ENCODE results near the gene PUM2. TPM values are rescaled to one million over a fixed set of nuclear protein-coding genes. Genes with fewer than 3 reads are reported as not detected.

The PUM2 gene
- total RNA-seq, 1 experiment from 2014 or later, result 85.6 TPM

DNA sequence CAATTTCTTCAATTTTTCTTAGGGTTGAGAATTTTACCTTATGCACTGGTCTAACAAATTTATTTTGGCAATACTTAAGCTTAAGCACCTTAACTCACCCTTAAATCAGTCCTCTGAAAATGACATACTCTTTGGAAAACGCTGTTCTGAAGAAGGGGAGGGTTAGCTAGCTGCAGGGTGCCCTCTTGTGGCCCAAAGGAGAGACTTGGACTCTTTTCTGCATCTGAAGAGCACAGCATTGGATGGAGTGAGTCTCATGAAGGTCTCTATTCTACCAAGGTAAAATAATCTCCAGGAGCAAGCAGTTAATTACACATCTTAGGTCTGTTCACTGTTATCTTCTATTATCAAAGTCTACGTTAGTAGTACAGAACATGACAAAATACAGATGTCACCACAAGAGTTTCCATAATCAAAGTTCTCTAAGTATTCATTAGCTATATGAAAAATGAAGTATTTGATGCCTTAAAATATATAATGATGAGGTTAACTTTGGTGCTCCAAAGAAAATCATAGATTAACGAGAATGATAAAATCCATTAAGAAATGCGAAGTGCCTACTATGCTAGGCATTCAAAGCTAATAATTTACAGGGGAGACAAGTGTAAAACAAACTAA, 24.4 kb downstream of the PUM2 start:
- Histone ChIP-seq H3K4me3 (ENCODE audit: low read depth in 2 of 2, low read length in 2 of 2) (no peak overlapping the region), H3K27me3 (ENCODE audit: control insufficient read depth, insufficient read depth, low read length) (no peaks in the 10 kb centered on the region), H3K36me3 (ENCODE audit: control insufficient read depth, insufficient read depth, low read length) (peaks cover 5% of the 10 kb centered on the region; the same call in 1 of the 2 replicates), H3K27ac (ENCODE audit: low read length) (no peak overlapping the region), H3K4me1 (ENCODE audit: control insufficient read depth, insufficient read depth, low read length) (peaks cover 7% of the 10 kb centered on the region; the same call in 1 of the 2 replicates), H3K9me3 (ENCODE audit: control insufficient read depth, insufficient read depth, low read depth, low read length) (no peaks in the 10 kb centered on the region)
- intact Hi-C loops (cut with micrococcal nuclease; ENCODE audit: unreplicated experiment), result no loop called here
- DNase-seq (ENCODE audit: low read depth, low spot score), result no peak
- ChIA-PET POLR2A (interaction anchor here (0.7 kb wide), 1 partner anchor 11 kb away, joined by 4 read pairs; no protein-coding TSS in a partner anchor), CTCF (interaction anchor here (0.7 to 1.0 kb wide), 2 partner anchors 17 to 131 kb away, joined by 3 read pairs; no protein-coding TSS in a partner anchor)
- no peak for TF ChIP-seq SIN3A (IDR thresholded peaks at IDR 0.05; ENCODE audit: borderline replicate concordance, insufficient read depth, low read depth, low read length)
- TF ChIP-seq, protein P1, sequence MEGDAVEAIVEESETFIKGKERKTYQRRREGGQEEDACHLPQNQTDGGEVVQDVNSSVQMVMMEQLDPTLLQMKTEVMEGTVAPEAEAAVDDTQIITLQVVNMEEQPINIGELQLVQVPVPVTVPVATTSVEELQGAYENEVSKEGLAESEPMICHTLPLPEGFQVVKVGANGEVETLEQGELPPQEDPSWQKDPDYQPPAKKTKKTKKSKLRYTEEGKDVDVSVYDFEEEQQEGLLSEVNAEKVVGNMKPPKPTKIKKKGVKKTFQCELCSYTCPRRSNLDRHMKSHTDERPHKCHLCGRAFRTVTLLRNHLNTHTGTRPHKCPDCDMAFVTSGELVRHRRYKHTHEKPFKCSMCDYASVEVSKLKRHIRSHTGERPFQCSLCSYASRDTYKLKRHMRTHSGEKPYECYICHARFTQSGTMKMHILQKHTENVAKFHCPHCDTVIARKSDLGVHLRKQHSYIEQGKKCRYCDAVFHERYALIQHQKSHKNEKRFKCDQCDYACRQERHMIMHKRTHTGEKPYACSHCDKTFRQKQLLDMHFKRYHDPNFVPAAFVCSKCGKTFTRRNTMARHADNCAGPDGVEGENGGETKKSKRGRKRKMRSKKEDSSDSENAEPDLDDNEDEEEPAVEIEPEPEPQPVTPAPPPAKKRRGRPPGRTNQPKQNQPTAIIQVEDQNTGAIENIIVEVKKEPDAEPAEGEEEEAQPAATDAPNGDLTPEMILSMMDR (IDR thresholded peaks at IDR 0.05), result peak; percentile 93
- in situ Hi-C loops (cut with HindIII; ENCODE audit: low pct_unique_long_range_greater_than_20kb, low sequenced_read_pairs), result no loop called here
- no TSS peak for BruUV-seq (replicated peaks)
- peak; percentile 96 for ATAC-seq

DNA sequence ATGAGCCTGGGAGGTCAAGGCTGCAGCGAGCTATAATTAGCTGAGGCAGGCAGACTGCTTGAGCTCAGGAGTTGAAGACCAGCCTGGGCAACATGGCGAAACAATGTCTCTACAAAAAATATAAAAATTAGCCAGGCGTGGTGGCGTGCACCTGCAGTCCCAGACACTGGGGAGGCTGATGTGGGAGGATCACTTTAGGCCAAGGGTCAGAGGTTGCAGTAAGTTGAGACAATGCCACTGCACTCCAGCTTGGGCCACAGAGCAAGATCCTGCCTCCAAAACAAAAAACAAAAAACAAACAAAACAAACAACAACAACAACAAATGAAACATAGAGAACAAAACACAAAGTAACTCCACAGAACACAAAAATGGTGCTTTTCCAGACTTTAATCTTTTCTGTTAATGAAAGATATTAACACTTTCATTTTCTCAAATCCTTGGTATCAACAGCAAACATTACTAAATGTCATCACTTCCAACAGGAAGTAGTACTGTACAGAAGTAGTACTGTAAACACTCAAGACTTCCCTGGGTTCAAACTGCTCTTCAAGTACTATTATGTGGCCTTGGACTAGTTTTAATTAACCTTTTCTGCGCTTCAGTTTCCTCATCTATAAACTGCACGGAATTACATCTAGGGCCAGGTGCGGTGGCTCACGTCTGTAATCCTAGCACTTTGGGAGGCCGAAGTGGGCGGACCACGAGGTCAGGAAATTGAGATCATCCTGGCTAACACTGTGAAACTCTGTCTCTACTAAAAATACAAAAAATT, 27.9 kb downstream of the PUM2 start:
- Histone ChIP-seq H3K9me3 (ENCODE audit: control insufficient read depth, insufficient read depth, low read depth, low read length) (no peaks in the 10 kb centered on the region), H3K27ac (ENCODE audit: low read length) (no peak overlapping the region), H3K4me1 (ENCODE audit: control insufficient read depth, insufficient read depth, low read length) (peaks cover 5% of the 10 kb centered on the region; the same call in 1 of the 2 replicates), H3K27me3 (ENCODE audit: control insufficient read depth, insufficient read depth, low read length) (no peaks in the 10 kb centered on the region), H3K36me3 (ENCODE audit: control insufficient read depth, insufficient read depth, low read length) (peaks cover 8% of the 10 kb centered on the region; the same call in 1 of the 2 replicates), H3K4me3 (ENCODE audit: low read depth in 2 of 2, low read length in 2 of 2) (no peak overlapping the region)
- intact Hi-C loops (cut with micrococcal nuclease; ENCODE audit: unreplicated experiment), result no loop called here
- ATAC-seq (no peak), DNase-seq (ENCODE audit: low read depth, low spot score) (no peak)
- ChIA-PET POLR2A (interaction anchor here (0.5 to 0.6 kb wide), 2 partner anchors 19 to 285 kb away, joined by 3 to 5 read pairs; no protein-coding TSS in a partner anchor), CTCF (no interaction called here)
- BruUV-seq (replicated peaks), result no TSS peak
- in situ Hi-C loops (cut with HindIII; ENCODE audit: low pct_unique_long_range_greater_than_20kb, low sequenced_read_pairs), result no loop called here
- TF ChIP-seq, protein P1 (IDR thresholded peaks at IDR 0.05), result no peak
- no peak for TF ChIP-seq SIN3A (IDR thresholded peaks at IDR 0.05; ENCODE audit: borderline replicate concordance, insufficient read depth, low read depth, low read length)
- TF ChIP-seq TCF7L2 (IDR thresholded peaks at IDR 0.05; ENCODE audit: low read depth, low read length), result no peak
- TF ChIP-seq POLR2AphosphoS5 (IDR thresholded peaks at IDR 0.05; ENCODE audit: low read depth, low read length), result no peak
- TF ChIP-seq, protein P2, sequence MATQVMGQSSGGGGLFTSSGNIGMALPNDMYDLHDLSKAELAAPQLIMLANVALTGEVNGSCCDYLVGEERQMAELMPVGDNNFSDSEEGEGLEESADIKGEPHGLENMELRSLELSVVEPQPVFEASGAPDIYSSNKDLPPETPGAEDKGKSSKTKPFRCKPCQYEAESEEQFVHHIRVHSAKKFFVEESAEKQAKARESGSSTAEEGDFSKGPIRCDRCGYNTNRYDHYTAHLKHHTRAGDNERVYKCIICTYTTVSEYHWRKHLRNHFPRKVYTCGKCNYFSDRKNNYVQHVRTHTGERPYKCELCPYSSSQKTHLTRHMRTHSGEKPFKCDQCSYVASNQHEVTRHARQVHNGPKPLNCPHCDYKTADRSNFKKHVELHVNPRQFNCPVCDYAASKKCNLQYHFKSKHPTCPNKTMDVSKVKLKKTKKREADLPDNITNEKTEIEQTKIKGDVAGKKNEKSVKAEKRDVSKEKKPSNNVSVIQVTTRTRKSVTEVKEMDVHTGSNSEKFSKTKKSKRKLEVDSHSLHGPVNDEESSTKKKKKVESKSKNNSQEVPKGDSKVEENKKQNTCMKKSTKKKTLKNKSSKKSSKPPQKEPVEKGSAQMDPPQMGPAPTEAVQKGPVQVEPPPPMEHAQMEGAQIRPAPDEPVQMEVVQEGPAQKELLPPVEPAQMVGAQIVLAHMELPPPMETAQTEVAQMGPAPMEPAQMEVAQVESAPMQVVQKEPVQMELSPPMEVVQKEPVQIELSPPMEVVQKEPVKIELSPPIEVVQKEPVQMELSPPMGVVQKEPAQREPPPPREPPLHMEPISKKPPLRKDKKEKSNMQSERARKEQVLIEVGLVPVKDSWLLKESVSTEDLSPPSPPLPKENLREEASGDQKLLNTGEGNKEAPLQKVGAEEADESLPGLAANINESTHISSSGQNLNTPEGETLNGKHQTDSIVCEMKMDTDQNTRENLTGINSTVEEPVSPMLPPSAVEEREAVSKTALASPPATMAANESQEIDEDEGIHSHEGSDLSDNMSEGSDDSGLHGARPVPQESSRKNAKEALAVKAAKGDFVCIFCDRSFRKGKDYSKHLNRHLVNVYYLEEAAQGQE (IDR thresholded peaks at IDR 0.05; ENCODE audit: insufficient read depth in 1 of 2, low read depth in 2 of 2, low read length in 1 of 2), result no peak
